ENCODE results near the gene HBP1. TPM values are rescaled to one million over a fixed set of nuclear protein-coding genes. Genes with fewer than 3 reads are reported as not detected.
"Not testable (repeated sequence)": the region's sequence is repeated elsewhere in the genome, so short reads cannot be mapped to it uniquely, and the experiment has no call there.

The HBP1 gene
- polyA plus RNA-seq, 1 donor = 68.7 TPM

DNA sequence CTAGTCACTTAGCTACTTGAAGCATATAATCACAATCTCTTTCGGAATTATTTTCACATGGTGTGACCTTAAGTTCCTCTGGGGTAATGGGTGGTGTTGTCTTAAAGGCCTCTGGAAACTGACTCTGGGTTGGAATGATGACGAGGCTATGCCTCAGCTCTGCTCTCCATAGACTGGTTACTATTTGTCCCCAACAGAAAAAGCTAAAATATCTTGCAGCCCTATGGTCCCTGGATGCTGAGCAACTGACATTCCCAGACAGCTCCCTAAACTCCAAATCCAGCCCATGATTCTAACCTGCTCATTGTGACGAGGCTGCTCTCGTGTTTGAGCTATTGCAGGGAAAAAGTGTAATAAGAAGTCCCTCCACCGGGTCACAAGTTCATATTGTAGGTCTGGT lies 51.6 kb downstream of the HBP1 start:
- H3K4me3 ChIP-seq (ENCODE audit: low read length) = no peak overlapping the region
- H3K27ac ChIP-seq (ENCODE audit: low read length) = no peak overlapping the region
- no peaks in the 10 kb centered on the region for H3K36me3 ChIP-seq (ENCODE audit: control insufficient read depth, insufficient read depth, low read length)
- peaks cover 5% of the 10 kb centered on the region for H3K9me3 ChIP-seq (ENCODE audit: control insufficient read depth, low read depth, low read length)
- no peak for DNase-seq
- 80% methylated on average over 1 of the region's 5 CpGs for WGBS (ENCODE audit: insufficient coverage, low lambda C conversion rate)
- no peaks in the 10 kb centered on the region for H3K27me3 ChIP-seq (ENCODE audit: control insufficient read depth, insufficient read depth, low read length)
- no peaks in the 10 kb centered on the region for H3K4me1 ChIP-seq (ENCODE audit: control insufficient read depth, insufficient read depth, low read length)

DNA sequence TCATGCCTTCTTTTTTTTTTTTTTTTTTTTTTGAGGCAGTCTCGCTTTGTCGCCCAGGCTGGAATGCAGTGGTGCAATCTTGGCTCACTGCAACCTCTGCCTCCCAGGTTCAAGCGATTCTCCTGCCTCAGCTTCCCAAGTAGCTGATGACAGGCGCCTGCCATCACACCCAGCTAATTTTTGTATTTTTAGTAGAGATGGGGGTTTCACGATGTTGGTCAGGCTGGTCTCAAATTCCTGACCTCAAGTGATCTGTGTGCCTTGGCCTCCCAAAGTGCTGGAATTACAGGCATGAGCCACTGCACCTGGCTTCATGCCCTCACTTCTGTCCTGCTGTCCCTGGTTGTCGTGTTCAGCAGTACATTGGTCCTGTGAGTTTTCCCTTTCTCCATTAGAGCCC lies 52.0 kb downstream of the HBP1 start:
- not testable (repeated sequence) for H3K4me3 ChIP-seq (ENCODE audit: low read length); H3K27me3 ChIP-seq (ENCODE audit: control insufficient read depth, insufficient read depth, low read length); H3K4me1 ChIP-seq (ENCODE audit: control insufficient read depth, insufficient read depth, low read length); H3K9me3 ChIP-seq (ENCODE audit: control insufficient read depth, low read depth, low read length); DNase-seq; H3K36me3 ChIP-seq (ENCODE audit: control insufficient read depth, insufficient read depth, low read length); H3K27ac ChIP-seq (ENCODE audit: low read length)
- WGBS (ENCODE audit: insufficient coverage, low lambda C conversion rate) = no CpG with 5 or more reads among the region's 6 CpGs

DNA sequence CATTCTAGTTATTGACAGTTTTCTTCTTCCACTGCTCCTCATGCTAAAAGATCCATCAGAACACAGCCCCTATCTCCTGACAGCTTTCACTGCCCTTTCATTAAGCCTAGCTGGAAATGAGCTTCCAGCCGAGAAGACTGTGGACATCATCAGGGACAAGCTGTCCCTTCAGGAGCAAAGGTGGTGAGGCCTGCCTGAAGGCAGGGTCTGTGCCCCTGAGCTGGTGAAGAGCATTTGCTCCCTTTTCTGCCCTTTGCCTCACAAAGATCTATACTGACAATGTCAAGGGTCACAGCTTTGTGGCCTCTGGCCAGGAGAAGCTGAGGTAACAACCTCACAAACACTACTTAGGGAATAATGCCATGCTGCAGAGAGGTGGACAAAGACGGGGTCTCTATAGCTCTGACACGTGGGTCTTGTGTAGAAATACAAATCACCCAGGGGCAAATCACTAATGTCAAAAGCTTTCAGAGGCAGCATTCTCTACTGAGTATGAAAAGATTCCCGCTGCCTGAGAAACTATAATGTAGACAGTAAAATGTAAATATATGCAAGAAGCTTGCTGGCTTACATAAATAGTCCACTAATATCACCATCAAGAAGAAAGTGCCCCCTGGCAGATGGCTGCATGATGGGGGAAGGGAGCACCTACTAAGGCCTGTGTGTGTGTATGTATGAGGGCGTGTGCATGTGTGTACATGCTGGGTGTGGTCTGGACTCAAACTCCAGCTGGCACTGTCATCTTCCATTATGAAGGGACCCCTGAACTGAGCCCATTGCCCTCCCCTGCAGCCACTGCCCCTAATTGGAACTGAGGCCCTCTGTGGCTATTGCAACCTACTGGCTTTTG lies 55.8 kb downstream of the HBP1 start:
- Histone ChIP-seq H3K4me1 (ENCODE audit: control insufficient read depth, insufficient read depth, low read length) (no peaks in the 10 kb centered on the region), H3K27me3 (ENCODE audit: control insufficient read depth, insufficient read depth, low read length) (no peaks in the 10 kb centered on the region), H3K9me3 (ENCODE audit: control insufficient read depth, low read depth, low read length) (no peaks in the 10 kb centered on the region), H3K27ac (ENCODE audit: low read length) (no peak overlapping the region), H3K4me3 (ENCODE audit: low read length) (no peak overlapping the region), H3K36me3 (ENCODE audit: control insufficient read depth, insufficient read depth, low read length) (no peaks in the 10 kb centered on the region)
- WGBS (ENCODE audit: insufficient coverage, low lambda C conversion rate) = no CpG with 5 or more reads among the region's 5 CpGs
- DNase-seq = peak; percentile 8 to 22

DNA sequence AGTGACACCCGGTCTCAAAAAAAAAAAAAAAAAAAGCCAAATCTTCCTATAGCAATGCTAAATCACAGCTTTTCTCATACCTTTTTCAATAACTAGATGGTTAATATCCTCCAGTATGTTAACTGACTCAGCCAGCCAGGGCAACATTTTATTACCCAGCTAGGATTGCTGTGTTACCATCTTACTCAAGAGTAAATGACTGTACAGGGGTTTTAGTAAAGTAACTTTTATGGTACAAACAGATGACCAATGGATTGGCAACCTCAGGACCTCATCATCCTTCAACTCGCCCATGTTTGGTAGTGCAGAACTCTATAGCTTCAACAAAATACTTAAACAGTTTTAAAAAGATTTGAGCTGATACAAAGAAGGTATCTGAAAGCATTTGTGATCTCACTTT lies 59.5 kb downstream of the HBP1 start:
- WGBS (ENCODE audit: insufficient coverage, low lambda C conversion rate) = no CpG with 5 or more reads among the region's 2 CpGs

DNA sequence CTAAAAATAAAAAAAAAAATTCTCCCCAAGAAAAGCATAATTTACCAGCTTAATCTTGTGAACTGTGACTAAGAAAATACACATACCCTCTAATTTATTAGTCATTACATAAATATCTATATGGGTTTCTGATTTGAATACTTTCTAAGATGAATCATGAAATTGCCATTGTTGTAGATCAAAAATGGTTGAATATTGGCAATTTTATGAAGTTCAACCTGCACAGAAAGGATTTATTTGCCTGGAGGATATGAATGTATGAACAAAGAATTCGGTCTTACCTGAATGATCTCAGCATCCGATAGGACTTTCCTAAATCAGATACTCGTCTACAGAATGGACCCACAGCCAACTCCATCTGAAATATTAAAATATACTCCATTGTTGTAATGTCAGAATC lies 61.5 kb downstream of the HBP1 start:
- DNase-seq = no peak
- WGBS (ENCODE audit: insufficient coverage, low lambda C conversion rate) = 100% methylated on average over 1 of the region's 3 CpGs
- H3K27ac ChIP-seq (ENCODE audit: low read length) = no peak overlapping the region
- H3K9me3 ChIP-seq (ENCODE audit: control insufficient read depth, low read depth, low read length) = no peaks in the 10 kb centered on the region
- no peak overlapping the region for H3K4me3 ChIP-seq (ENCODE audit: low read length)
- peaks cover 4% of the 10 kb centered on the region for H3K36me3 ChIP-seq (ENCODE audit: control insufficient read depth, insufficient read depth, low read length)
- no peaks in the 10 kb centered on the region for H3K4me1 ChIP-seq (ENCODE audit: control insufficient read depth, insufficient read depth, low read length)
- no peaks in the 10 kb centered on the region for H3K27me3 ChIP-seq (ENCODE audit: control insufficient read depth, insufficient read depth, low read length)

More for the DNA sequence above, 59.5 kb downstream of the HBP1 start:
- H3K4me1 ChIP-seq (ENCODE audit: control insufficient read depth, insufficient read depth, low read length) = no peaks in the 10 kb centered on the region
- no peak for DNase-seq
- peaks cover 2% of the 10 kb centered on the region for H3K36me3 ChIP-seq (ENCODE audit: control insufficient read depth, insufficient read depth, low read length)
- no peaks in the 10 kb centered on the region for H3K9me3 ChIP-seq (ENCODE audit: control insufficient read depth, low read depth, low read length)
- no peaks in the 10 kb centered on the region for H3K27me3 ChIP-seq (ENCODE audit: control insufficient read depth, insufficient read depth, low read length)
- no peak overlapping the region for H3K27ac ChIP-seq (ENCODE audit: low read length)
- H3K4me3 ChIP-seq (ENCODE audit: low read length) = no peak overlapping the region

DNA sequence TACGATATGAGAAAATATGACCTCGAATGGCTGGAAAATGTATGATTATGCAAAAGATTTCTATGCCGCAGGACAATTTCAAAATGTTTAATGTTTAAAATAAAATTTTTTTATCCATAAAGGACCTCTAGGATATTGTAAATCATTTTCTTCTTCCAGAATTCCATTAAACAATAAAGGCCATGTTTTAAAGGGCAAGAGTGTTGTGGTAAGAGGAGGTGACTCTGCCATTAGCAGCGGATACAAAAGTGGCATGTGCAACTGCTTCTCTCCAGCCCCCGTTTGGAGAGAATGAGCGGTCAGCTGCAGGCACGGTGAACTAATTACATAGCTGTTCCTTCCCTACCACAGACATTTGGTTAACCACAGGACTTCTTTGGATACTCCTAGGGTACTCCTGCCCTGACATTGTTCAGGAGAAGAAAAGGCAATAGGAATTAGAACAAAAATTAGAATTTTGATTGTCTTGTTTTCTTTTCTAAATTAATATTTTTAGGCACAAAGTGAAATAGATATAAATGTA lies 63.8 kb downstream of the HBP1 start:
- 89% methylated on average over 3 of the region's 7 CpGs for WGBS (ENCODE audit: insufficient coverage, low lambda C conversion rate)
- Histone ChIP-seq H3K36me3 (ENCODE audit: control insufficient read depth, insufficient read depth, low read length) (peaks cover 11% of the 10 kb centered on the region), H3K27ac (ENCODE audit: low read length) (no peak overlapping the region), H3K27me3 (ENCODE audit: control insufficient read depth, insufficient read depth, low read length) (no peaks in the 10 kb centered on the region), H3K4me1 (ENCODE audit: control insufficient read depth, insufficient read depth, low read length) (no peaks in the 10 kb centered on the region), H3K9me3 (ENCODE audit: control insufficient read depth, low read depth, low read length) (no peaks in the 10 kb centered on the region), H3K4me3 (ENCODE audit: low read length) (no peak overlapping the region)
- DNase-seq = no peak

DNA sequence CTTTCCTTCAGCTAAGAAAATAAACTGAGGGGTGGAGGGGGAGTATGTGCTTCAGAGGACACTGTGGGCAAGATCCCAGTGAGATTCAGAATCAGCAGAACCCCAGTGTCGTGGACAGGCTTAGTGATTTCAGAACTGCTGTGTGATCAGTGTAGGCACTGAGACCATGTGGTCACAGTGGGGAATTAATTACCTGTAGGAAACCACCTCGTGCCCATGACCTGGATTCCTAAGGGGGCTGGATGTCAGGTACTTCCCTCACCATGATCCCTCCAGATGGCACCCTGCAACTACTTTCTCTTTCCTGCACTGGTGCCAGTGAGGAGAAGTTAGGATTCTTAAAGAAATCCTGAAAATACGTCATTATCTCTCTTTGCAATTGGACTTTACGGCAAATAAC lies 64.4 kb downstream of the HBP1 start:
- Histone ChIP-seq H3K27me3 (ENCODE audit: control insufficient read depth, insufficient read depth, low read length) (no peaks in the 10 kb centered on the region), H3K27ac (ENCODE audit: low read length) (no peak overlapping the region), H3K9me3 (ENCODE audit: control insufficient read depth, low read depth, low read length) (no peaks in the 10 kb centered on the region), H3K4me1 (ENCODE audit: control insufficient read depth, insufficient read depth, low read length) (no peaks in the 10 kb centered on the region), H3K4me3 (ENCODE audit: low read length) (no peak overlapping the region), H3K36me3 (ENCODE audit: control insufficient read depth, insufficient read depth, low read length) (peaks cover 11% of the 10 kb centered on the region)
- DNase-seq = no peak
- WGBS (ENCODE audit: insufficient coverage, low lambda C conversion rate) = no CpG with 5 or more reads among the region's 4 CpGs

DNA sequence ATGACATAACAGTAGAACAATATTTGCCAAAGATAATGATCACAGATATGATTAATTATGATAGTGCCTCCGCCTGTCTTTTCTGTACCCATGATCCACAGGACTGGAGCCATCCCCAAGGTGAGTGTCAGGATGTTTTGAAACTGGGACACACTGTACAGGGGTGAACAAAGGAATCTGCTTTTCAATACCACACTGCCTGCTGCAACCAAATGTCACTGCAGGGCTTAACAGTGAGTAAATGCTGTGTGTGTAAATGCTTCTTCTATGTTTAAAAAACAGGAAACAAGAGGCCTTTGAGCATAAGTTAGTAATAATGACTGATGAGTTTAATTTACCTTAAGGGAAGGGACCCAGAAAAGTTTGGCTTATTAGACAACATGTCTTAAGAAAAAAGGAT lies 65.2 kb downstream of the HBP1 start:
- Histone ChIP-seq H3K4me3 (ENCODE audit: low read length) (no peak overlapping the region), H3K36me3 (ENCODE audit: control insufficient read depth, insufficient read depth, low read length) (peaks cover 11% of the 10 kb centered on the region), H3K4me1 (ENCODE audit: control insufficient read depth, insufficient read depth, low read length) (no peaks in the 10 kb centered on the region), H3K9me3 (ENCODE audit: control insufficient read depth, low read depth, low read length) (no peaks in the 10 kb centered on the region), H3K27me3 (ENCODE audit: control insufficient read depth, insufficient read depth, low read length) (no peaks in the 10 kb centered on the region), H3K27ac (ENCODE audit: low read length) (no peak overlapping the region)
- DNase-seq = no peak
- no CpG with 5 or more reads among the region's 1 CpG for WGBS (ENCODE audit: insufficient coverage, low lambda C conversion rate)

DNA sequence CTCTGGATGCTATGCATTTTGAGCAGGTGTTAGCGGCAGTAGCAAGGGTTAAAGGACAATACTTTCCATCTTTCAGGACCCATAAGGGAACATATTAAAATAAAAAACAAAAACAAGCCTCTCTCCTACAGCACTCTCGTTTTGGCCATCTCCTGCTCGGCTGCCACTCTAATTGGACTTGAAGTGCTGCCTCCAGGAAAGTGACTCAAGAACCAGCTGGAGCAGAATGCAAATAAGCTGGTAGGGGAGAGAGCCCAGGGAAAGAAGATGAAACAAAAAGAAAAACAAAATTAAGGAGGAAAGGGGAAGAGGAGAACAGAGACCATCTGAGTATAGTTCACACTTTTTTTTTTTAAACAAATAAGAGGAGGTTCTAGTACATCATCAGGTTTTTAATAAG lies 65.6 kb downstream of the HBP1 start:
- Histone ChIP-seq H3K27me3 (ENCODE audit: control insufficient read depth, insufficient read depth, low read length) (no peaks in the 10 kb centered on the region), H3K27ac (ENCODE audit: low read length) (no peak overlapping the region), H3K9me3 (ENCODE audit: control insufficient read depth, low read depth, low read length) (no peaks in the 10 kb centered on the region), H3K4me1 (ENCODE audit: control insufficient read depth, insufficient read depth, low read length) (no peaks in the 10 kb centered on the region), H3K4me3 (ENCODE audit: low read length) (no peak overlapping the region), H3K36me3 (ENCODE audit: control insufficient read depth, insufficient read depth, low read length) (peaks cover 11% of the 10 kb centered on the region)
- no peak for DNase-seq
- 67% methylated on average over 1 of the region's 3 CpGs for WGBS (ENCODE audit: insufficient coverage, low lambda C conversion rate)

DNA sequence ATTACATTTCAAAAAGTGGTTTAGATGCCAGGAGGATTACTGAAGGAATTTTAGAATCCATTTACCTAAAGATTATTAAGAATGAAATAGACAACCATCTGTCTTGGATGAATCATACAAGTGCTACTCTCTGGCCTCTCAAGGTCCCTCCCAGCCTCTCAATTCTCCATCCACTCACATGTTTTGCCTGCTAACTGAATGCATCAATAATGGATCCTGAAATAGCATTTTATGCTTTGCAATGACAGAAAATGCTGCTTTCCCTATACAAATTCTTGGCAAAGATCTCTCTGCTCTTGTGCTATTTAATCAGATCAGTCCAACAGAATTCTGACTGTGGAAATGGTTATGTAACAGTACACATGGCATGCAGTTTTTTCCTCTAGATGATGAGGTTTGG lies 68.1 kb downstream of the HBP1 start:
- H3K27ac ChIP-seq (ENCODE audit: low read length) = no peak overlapping the region
- peaks cover 10% of the 10 kb centered on the region for H3K36me3 ChIP-seq (ENCODE audit: control insufficient read depth, insufficient read depth, low read length)
- no peak for DNase-seq
- H3K9me3 ChIP-seq (ENCODE audit: control insufficient read depth, low read depth, low read length) = no peaks in the 10 kb centered on the region
- no peaks in the 10 kb centered on the region for H3K4me1 ChIP-seq (ENCODE audit: control insufficient read depth, insufficient read depth, low read length)
- no peak overlapping the region for H3K4me3 ChIP-seq (ENCODE audit: low read length)
- H3K27me3 ChIP-seq (ENCODE audit: control insufficient read depth, insufficient read depth, low read length) = no peaks in the 10 kb centered on the region

DNA sequence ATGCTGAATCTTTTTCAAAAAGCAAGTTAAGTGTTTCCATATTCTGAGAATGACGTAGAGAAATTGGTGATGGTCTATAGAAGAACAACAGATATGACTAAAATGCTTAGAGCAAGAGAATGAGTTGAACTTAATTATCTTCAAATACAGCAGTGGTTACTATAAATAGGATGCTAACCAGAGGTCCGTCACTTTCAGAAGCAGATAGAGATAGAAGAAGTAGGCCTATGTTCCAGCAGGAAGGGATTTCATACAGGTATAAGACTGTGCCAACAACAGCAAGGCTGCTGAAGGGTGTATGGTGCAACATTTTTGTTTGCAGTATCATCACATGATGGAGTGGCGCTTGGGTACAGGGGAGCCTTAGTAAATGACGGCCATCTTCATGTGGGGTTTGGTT lies 68.6 kb downstream of the HBP1 start:
- Histone ChIP-seq H3K36me3 (ENCODE audit: control insufficient read depth, insufficient read depth, low read length) (peaks cover 13% of the 10 kb centered on the region), H3K27me3 (ENCODE audit: control insufficient read depth, insufficient read depth, low read length) (no peaks in the 10 kb centered on the region), H3K4me1 (ENCODE audit: control insufficient read depth, insufficient read depth, low read length) (no peaks in the 10 kb centered on the region), H3K27ac (ENCODE audit: low read length) (no peak overlapping the region), H3K4me3 (ENCODE audit: low read length) (no peak overlapping the region), H3K9me3 (ENCODE audit: control insufficient read depth, low read depth, low read length) (no peaks in the 10 kb centered on the region)
- WGBS (ENCODE audit: insufficient coverage, low lambda C conversion rate) = 83% methylated on average over 1 of the region's 4 CpGs
- DNase-seq = no peak
